NCI-H2196 treated with DMSO at 0.1 percent for 48 hours (cell line): ENCODE results near the gene TBC1D22A.
"Not testable (repeated sequence)": the region's sequence is repeated elsewhere in the genome, so short reads cannot be mapped to it uniquely, and the experiment has no call there.

Experiments
- DNase-seq: peaks from one replicate; lab custom pipeline; 2025; ENCODE audit not compliant: unreplicated experiment; lab: John Stamatoyannopoulos, UW

The TBC1D22A gene

GRCh38 chr22:46810856-46811786, 48.7 kb downstream of the TBC1D22A start:
- DNase-seq: no peak

- no peak for DNase-seq
Observed at GRCh38 chr22:46812034-46812605, 49.7 kb downstream of the TBC1D22A start.

GRCh38 chr22:46812788-46813187, 50.3 kb downstream of the TBC1D22A start:
- no peak for DNase-seq

- DNase-seq: no peak
Observed at GRCh38 chr22:46813816-46814597, 51.6 kb downstream of the TBC1D22A start.

GRCh38 chr22:46815132-46815531, 52.7 kb downstream of the TBC1D22A start:
- no peak for DNase-seq

DNA sequence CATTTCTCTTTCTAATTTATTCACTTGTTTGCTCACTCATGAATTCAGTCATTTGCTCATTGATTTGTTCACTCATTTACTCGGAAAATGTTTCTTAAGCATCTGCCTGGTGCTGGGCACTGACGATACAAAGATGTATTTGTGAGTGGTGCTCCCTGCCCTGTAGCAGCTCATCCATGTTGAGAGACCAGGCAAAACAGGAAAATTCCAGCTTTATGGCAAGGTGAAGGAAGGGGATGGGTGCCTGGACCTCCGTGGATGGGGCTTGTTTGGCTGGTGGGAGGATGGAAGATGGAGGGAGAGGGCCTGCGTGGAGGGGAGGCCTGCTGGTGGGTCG, 53.1 kb downstream of the TBC1D22A start:
- DNase-seq: no peak

DNA sequence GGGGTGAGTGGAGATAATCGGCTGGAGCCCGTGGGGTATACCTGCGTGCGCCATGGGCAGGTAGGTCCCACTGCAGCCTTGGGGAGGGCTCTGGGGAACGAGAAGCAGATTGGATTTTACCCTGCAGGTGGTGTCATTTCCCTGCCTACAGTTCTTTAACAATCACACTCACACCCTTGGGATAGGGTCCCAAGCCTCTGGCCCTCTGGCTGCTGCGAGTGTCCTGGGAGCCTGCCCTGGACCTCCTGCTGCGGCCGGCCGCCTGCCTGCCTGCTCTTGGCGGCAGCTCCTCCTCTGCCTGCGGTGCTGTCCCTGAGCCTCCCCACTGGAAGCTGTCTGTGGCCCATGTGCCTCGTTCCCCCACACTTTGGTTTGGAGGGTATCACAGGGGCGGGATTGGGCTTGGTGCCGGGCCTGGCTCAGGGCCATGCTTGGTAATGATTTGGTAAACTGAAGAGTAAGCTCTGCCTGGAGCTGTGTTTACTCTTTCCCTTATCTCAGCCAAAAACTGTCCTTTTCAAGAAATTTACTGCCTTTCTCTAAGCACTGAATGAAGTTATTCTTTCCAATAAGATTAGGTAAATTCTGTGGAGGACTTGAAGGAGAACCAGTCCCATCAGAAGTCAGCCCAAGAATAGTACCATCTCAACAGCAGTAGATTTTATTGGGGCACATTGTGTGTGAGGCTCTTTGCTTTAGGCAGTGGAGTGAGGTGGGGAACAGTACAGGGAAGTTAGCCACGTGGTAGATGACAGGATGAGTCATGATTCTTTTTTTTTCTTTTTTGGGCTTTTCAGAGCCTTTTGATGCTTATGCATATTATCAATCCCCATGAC, 53.7 kb downstream of the TBC1D22A start:
- no peak for DNase-seq

- DNase-seq: not testable (repeated sequence)
Observed at GRCh38 chr22:46817390-46817789, 54.9 kb downstream of the TBC1D22A start.

GRCh38 chr22:46823248-46823647, 60.8 kb downstream of the TBC1D22A start:
- DNase-seq: no peak

GRCh38 chr22:46823654-46824053, 61.2 kb downstream of the TBC1D22A start:
- DNase-seq: no peak

DNA sequence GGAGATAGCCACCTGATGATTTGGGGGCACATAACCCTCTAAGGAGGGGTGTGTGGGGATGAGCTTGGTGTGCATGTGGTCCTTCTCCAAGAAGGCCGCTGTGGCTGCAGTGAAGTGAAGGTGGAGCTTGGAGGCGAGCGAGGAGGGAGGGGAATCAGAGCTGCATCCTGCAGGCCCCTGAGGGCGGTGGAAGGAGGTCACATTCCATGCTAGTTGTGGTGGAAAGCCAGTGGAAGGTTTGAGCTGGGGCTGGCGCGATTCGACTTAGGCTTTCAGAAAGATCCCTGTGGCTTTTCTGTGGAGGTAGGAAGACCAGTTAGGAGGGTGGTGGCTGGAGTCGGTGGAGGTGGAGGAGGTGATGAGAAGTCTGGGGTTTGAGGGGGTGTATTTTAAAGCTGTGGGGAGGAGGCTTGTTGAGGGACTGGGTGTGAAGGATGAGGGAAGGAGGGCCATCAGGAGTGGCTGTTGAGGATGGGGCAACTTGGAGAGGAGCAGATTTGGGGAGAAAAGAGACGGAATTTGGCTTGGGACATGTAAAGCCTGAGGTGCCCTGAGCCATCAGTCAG, 62.0 kb downstream of the TBC1D22A start:
- DNase-seq: no peak

GRCh38 chr22:46824980-46825544, 62.6 kb downstream of the TBC1D22A start:
- DNase-seq: no peak

GRCh38 chr22:46826438-46827135, 64.1 kb downstream of the TBC1D22A start:
- DNase-seq: no peak

DNA sequence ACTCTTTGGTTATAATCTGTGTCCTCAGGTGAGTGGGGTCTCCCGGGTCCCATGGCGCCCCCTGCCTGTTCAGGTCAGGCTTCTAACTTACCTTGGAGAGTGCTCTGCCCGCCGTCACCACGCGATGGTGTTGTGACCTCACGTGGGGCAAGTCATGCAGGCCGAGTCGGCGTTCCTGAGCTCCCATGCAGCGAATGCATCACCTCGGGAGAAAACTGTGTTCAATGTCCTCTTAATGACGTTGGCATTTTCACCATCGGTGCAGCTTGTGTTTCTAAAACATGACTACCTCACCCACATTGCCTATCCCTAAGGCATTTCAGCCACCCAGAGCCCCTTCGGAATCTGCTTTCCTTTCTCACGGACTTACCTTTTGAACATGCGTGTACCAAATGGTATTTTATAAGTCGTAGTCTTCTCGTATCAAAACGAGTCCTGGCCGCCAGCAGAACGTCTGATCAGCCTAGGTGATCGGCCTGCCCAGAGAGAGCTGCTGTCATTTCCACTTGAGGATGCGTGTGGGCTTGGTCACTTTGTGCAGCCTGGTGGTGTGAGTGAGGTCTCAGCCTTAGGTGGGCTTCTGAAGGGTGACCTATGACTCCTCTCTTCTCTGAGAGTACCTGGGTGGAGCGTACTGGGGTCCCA, 64.8 kb downstream of the TBC1D22A start:
- DNase-seq: no peak

DNA sequence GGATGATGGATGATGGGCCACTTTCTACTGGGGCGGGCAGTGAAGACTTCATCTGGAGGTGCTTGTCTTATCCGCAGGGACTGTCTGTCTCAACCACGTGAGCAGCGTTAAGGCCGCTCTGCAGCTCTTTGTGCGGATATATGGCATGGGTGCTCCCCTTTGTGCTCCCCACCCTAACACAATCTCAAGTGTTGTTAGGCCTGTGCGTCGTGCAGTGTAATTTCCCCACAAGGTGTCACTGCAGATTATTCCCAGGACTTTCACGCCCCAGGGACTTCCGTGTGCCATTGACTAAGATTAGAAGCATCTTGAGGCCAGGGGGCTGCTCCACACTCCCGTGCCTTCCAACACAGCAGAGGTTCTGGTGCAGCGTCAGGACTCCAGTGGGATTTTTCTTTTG, 65.3 kb downstream of the TBC1D22A start:
- DNase-seq: no peak

- DNase-seq: no peak
Observed at GRCh38 chr22:46828323-46828900, 66.0 kb downstream of the TBC1D22A start.

- DNase-seq: no peak
Observed at GRCh38 chr22:46829117-46829891, 66.9 kb downstream of the TBC1D22A start.
